Keratinocyte (primary cell): Measurements from ENCODE around the gene COL13A1. TPM values are rescaled to one million over a fixed set of nuclear protein-coding genes. Genes with fewer than 3 reads are reported as not detected.
A peak's percentile ranks its signal among the peaks of the same experiment; 100 is the strongest.

Experiments used
- DNase-seq: peaks from one replicate; pipeline ENCODE4 v3.0.0-alpha.2; 2011; ENCODE audit warnings: low read depth, missing footprints, low spot score
- FAIRE-seq: peaks from 2 replicates; lab custom pipeline; 2011; peaks lifted over from hg19 to GRCh38; lab: Jason Lieb, UNC
- H2AFZ ChIP-seq: 2 replicates; pipeline ENCODE4 v1.6.0; 2012; ENCODE audit warnings: low read length, control low read depth, inconsistent platforms; ENCODE audit not compliant: control insufficient read depth
- H3K27ac ChIP-seq: 2 replicates; pipeline ENCODE4 v1.5.1; 2011; ENCODE audit warnings: low read length; ENCODE audit not compliant: control insufficient read depth, insufficient read depth
- H3K27me3 ChIP-seq: 3 replicates; pipeline ENCODE4 v1.6.0; 2011; ENCODE audit warnings: low read length; ENCODE audit not compliant: control insufficient read depth, insufficient read depth; ENCODE audit errors: extremely low read depth
- H3K36me3 ChIP-seq, 2 experiments: 2 replicates in 1 of 2; 3 replicates in 1 of 2; pipeline ENCODE4 v1.5.1; 2011; ENCODE audit warnings: low read length in 2 of 2, mild to moderate bottlenecking in 1 of 2; ENCODE audit not compliant: control insufficient read depth in 2 of 2, insufficient read depth in 2 of 2; ENCODE audit errors: extremely low read depth in 1 of 2
- H3K4me1 ChIP-seq: 3 replicates; pipeline ENCODE4 v1.5.1; 2011; ENCODE audit warnings: low read length; ENCODE audit not compliant: control insufficient read depth, insufficient read depth; ENCODE audit errors: extremely low read depth
- H3K4me2 ChIP-seq: 3 replicates; pipeline ENCODE4 v1.6.0; 2011; ENCODE audit warnings: low read depth, low read length; ENCODE audit not compliant: control insufficient read depth, insufficient read depth; ENCODE audit errors: extremely low read depth
- H3K4me3 ChIP-seq, 3 experiments: fragments of 200-600 bp in 1 of 3; sonication (generic) in 1 of 3; 2 replicates in 2 of 3; 3 replicates in 1 of 3; pipeline ENCODE4 v1.5.1; 2011 to 2016; ENCODE audit warnings: low read length in 3 of 3, mild to moderate bottlenecking in 3 of 3, control low read depth in 2 of 3, inconsistent platforms in 1 of 3, low read depth in 1 of 3, mixed read lengths in 1 of 3, mixed run types in 1 of 3, moderate library complexity in 1 of 3; ENCODE audit not compliant: control insufficient read depth in 2 of 3, insufficient read depth in 2 of 3; ENCODE audit errors: extremely low read depth in 1 of 3
- H3K79me2 ChIP-seq: 2 replicates; pipeline ENCODE4 v1.6.0; 2012; ENCODE audit warnings: low read length; ENCODE audit not compliant: control insufficient read depth, insufficient read depth
- H3K9ac ChIP-seq: 3 replicates; pipeline ENCODE4 v1.6.0; 2011; ENCODE audit warnings: low read length; ENCODE audit not compliant: control insufficient read depth, insufficient read depth; ENCODE audit errors: extremely low read depth
- H3K9me1 ChIP-seq: 3 replicates; pipeline ENCODE4 v1.6.0; 2011; ENCODE audit warnings: low read length; ENCODE audit not compliant: control insufficient read depth, insufficient read depth; ENCODE audit errors: extremely low read depth
- H3K9me3 ChIP-seq: 2 replicates; pipeline ENCODE4 v1.5.1; 2012; ENCODE audit warnings: low read depth, low read length; ENCODE audit not compliant: control insufficient read depth
- H4K20me1 ChIP-seq: 3 replicates; pipeline ENCODE4 v1.6.0; 2011; ENCODE audit warnings: low read length; ENCODE audit not compliant: control insufficient read depth, insufficient read depth; ENCODE audit errors: extremely low read depth
- EZH2 ChIP-seq: IDR thresholded peaks from one replicate; pipeline ENCODE4 v1.6.1; 2012; ENCODE audit warnings: inconsistent platforms, mild to moderate bottlenecking, low read length, moderate library complexity
- dilution Hi-C: fragments of 300-500 bp; cut with MboI; formaldehyde crosslinking; loops from one replicate; pipeline ENCODE4 v1.7.0; 2020; ENCODE audit warnings: low sequenced_read_pairs; ENCODE audit not compliant: extremely low pct_ligation_motif_present
- polyA plus RNA-seq, 5 experiments: library from polyadenylated mRNA; depleted of rRNA in 3 of 5; stranded (reverse) in 3 of 5; stranded (forward) in 1 of 5; unstranded in 1 of 5; fragments of >200 nt; gene quantifications; 1 replicate in 1 of 5; 2 replicates in 3 of 5; 3 replicates in 1 of 5; pipeline versions ENCODE4 v1.2.1 to v1.2.3, GENCODE V29; 2011 to 2012; ENCODE audit warnings: missing spikeins in 2 of 5, low read depth in 1 of 5, low replicate concordance in 1 of 5
- TF ChIP-seq, protein P1 (sequence below), 3 experiments: IDR thresholded peaks in 1 of 3; conservative IDR thresholded peaks in 1 of 3; optimal IDR thresholded peaks in 1 of 3; 2 replicates in 2 of 3; 3 replicates in 1 of 3; pipeline versions ENCODE3 to v1.5.1; 2011; ENCODE audit warnings: low read length in 3 of 3, mild to moderate bottlenecking in 3 of 3, moderate library complexity in 2 of 3, control low read depth in 1 of 3, inconsistent platforms in 1 of 3; ENCODE audit not compliant: insufficient read depth in 2 of 3; ENCODE audit errors: extremely low read depth in 1 of 3

The COL13A1 gene
- polyA plus RNA-seq, 1 donor (not counting 4 experiments of a cell fraction or from before 2014, with no cell fraction given) = 1.5 TPM

DNA sequence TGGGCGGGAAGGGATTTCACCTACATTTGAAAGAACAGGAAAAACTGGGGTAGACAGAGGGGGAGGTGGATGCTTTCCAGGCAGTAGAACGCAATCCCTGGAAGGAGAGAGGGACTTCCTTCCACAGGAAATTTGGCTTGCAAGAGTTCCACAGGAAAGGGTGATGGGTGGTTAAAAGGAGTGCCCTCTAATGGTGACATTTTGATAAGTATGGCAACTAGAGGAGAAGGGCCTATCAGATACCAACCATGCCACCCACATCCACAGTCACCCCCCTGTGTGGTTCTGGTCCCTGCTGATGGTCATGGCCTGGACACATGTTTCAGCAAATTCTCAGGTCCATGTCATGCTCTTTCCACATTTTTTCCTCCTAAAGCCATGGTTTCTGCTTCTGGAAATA lies 27.1 kb upstream of the COL13A1 start:
- H3K9ac ChIP-seq = no peak overlapping the region
- no peaks in the 10 kb centered on the region for H3K9me3 ChIP-seq
- H2AFZ ChIP-seq = no peak overlapping the region
- FAIRE-seq (no peak), DNase-seq (no peak)
- no peaks in the 10 kb centered on the region for H3K79me2 ChIP-seq
- H3K4me1 ChIP-seq = peaks cover 14% of the 10 kb centered on the region
- H3K36me3 ChIP-seq = no peaks in the 10 kb centered on the region
- no peak for TF ChIP-seq EZH2
- TF ChIP-seq, protein P1, sequence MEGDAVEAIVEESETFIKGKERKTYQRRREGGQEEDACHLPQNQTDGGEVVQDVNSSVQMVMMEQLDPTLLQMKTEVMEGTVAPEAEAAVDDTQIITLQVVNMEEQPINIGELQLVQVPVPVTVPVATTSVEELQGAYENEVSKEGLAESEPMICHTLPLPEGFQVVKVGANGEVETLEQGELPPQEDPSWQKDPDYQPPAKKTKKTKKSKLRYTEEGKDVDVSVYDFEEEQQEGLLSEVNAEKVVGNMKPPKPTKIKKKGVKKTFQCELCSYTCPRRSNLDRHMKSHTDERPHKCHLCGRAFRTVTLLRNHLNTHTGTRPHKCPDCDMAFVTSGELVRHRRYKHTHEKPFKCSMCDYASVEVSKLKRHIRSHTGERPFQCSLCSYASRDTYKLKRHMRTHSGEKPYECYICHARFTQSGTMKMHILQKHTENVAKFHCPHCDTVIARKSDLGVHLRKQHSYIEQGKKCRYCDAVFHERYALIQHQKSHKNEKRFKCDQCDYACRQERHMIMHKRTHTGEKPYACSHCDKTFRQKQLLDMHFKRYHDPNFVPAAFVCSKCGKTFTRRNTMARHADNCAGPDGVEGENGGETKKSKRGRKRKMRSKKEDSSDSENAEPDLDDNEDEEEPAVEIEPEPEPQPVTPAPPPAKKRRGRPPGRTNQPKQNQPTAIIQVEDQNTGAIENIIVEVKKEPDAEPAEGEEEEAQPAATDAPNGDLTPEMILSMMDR (optimal IDR thresholded peaks at IDR 0.05 in 1 of 3, IDR thresholded peaks at IDR 0.05 in 1 of 3, conservative IDR thresholded peaks at IDR 0.05 in 1 of 3; ENCODE audit: extremely low read depth in 1 of 3, insufficient read depth in 2 of 3, low read length in 3 of 3) = peak in 1 of 3 experiments; percentile 18
- no peak overlapping the region for H3K4me3 ChIP-seq
- no peak overlapping the region for H3K4me2 ChIP-seq
- dilution Hi-C loops = no loop called here
- H3K27me3 ChIP-seq = peaks cover 8% of the 10 kb centered on the region
- H3K27ac ChIP-seq = no peak overlapping the region
- peaks cover 4% of the 10 kb centered on the region for H3K9me1 ChIP-seq
- no peaks in the 10 kb centered on the region for H4K20me1 ChIP-seq

DNA sequence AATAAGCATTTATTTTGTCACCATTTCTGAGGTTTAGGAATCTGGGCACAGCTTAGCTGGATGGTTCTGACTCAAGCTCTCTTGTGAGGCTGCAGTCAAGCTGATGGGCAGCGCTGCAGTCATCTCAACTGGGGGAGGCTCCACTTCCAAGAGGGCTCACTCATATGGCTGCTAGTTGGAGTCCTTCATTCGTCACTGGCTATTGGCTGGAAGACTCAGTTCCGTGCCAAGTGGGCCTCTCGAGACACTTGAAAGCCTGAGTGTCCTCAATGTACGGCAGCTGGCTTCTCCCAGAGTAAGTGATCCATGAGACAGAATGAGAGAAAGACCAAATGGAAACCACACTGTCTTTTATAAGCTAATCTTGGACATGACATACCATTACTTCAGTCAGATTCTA lies 21.6 kb upstream of the COL13A1 start:
- DNase-seq = no peak
- H3K27me3 ChIP-seq = peaks cover 17% of the 10 kb centered on the region
- no peaks in the 10 kb centered on the region for H3K9me3 ChIP-seq
- H3K4me3 ChIP-seq = no peak overlapping the region
- dilution Hi-C loops = no loop called here
- H3K36me3 ChIP-seq = no peaks in the 10 kb centered on the region
- no peak overlapping the region for H3K27ac ChIP-seq
- no peaks in the 10 kb centered on the region for H3K9me1 ChIP-seq
- no peak overlapping the region for H3K4me2 ChIP-seq
- H3K9ac ChIP-seq = no peak overlapping the region
- TF ChIP-seq EZH2 = no peak
- TF ChIP-seq, protein P1 (optimal IDR thresholded peaks at IDR 0.05 in 1 of 3, IDR thresholded peaks at IDR 0.05 in 1 of 3, conservative IDR thresholded peaks at IDR 0.05 in 1 of 3; ENCODE audit: extremely low read depth in 1 of 3, insufficient read depth in 2 of 3, low read length in 3 of 3) = no peak
- no peak overlapping the region for H2AFZ ChIP-seq
- no peaks in the 10 kb centered on the region for H4K20me1 ChIP-seq
- no peak for FAIRE-seq
- no peaks in the 10 kb centered on the region for H3K79me2 ChIP-seq
- no peaks in the 10 kb centered on the region for H3K4me1 ChIP-seq
